ENCODE results near the gene RDM1.
A peak's percentile ranks its signal among the peaks of the same experiment; 100 is the strongest.

The RDM1 gene, protein sequence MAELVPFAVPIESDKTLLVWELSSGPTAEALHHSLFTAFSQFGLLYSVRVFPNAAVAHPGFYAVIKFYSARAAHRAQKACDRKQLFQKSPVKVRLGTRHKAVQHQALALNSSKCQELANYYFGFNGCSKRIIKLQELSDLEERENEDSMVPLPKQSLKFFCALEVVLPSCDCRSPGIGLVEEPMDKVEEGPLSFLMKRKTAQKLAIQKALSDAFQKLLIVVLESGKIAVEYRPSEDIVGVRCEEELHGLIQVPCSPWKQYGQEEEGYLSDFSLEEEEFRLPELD

GRCh38 chr17:35930211-35931065, at the start of gene RDM1:
TSS of gene RDM1 (minus strand) at chr17:35930773. CDS start at chr17:35930727, 46 bp downstream.
- peak within 1 kb of the TSS; percentile 71 for H3K4me2 ChIP-seq (ENCODE audit: low read length)
- no peaks in the 10 kb centered on the region for H4K20me1 ChIP-seq (ENCODE audit: insufficient read depth, low read length)
- peaks cover 3% of the 10 kb centered on the region for H3K36me3 ChIP-seq (ENCODE audit: insufficient read depth, low read length)
- H3K27me3 ChIP-seq (ENCODE audit: insufficient read depth, low read length), result no peaks in the 10 kb centered on the region
- H3K9ac ChIP-seq (ENCODE audit: low read length), result peak within 1 kb of the TSS; percentile 77
- no peaks in the 10 kb centered on the region for H3K9me2 ChIP-seq (ENCODE audit: low read depth, low read length)
- H3K79me2 ChIP-seq (ENCODE audit: insufficient read depth, low read length), result no peaks in the 10 kb centered on the region
- TF ChIP-seq EZH2 (IDR thresholded peaks at IDR 0.05; ENCODE audit: borderline replicate concordance, low read length) (no peak), CTCF (IDR thresholded peaks at IDR 0.05; ENCODE audit: low read length) (no peak)
- H3K4me3 ChIP-seq (ENCODE audit: low read depth, low read length, poor library complexity, severe bottlenecking), result peak within 1 kb of the TSS; percentile 74
- H3K4me1 ChIP-seq (ENCODE audit: insufficient read depth, low read length, severe bottlenecking), result peaks cover 18% of the 10 kb centered on the region
- no peaks in the 10 kb centered on the region for H3K9me3 ChIP-seq (ENCODE audit: low read length)
- H2AFZ ChIP-seq (ENCODE audit: low read length), result peak within 1 kb of the TSS; percentile 99
- H3F3A ChIP-seq (ENCODE audit: insufficient read depth, low read length), result no peaks in the 10 kb centered on the region
- peak within 1 kb of the TSS; percentile 15 for H3K27ac ChIP-seq (ENCODE audit: low read depth, low read length, poor library complexity, severe bottlenecking)

GRCh38 chr17:35978346-35978745, 47.8 kb upstream of the RDM1 start:
- H3K4me3 ChIP-seq (ENCODE audit: low read depth, low read length, poor library complexity, severe bottlenecking), result no peak overlapping the region
- no peaks in the 10 kb centered on the region for H3K79me2 ChIP-seq (ENCODE audit: insufficient read depth, low read length)
- no peak overlapping the region for H3K27ac ChIP-seq (ENCODE audit: low read depth, low read length, poor library complexity, severe bottlenecking)
- H4K20me1 ChIP-seq (ENCODE audit: insufficient read depth, low read length), result no peaks in the 10 kb centered on the region
- H2AFZ ChIP-seq (ENCODE audit: low read length), result no peak overlapping the region
- no peaks in the 10 kb centered on the region for H3K9me2 ChIP-seq (ENCODE audit: low read depth, low read length)
- H3K36me3 ChIP-seq (ENCODE audit: insufficient read depth, low read length), result no peaks in the 10 kb centered on the region
- H3K4me1 ChIP-seq (ENCODE audit: insufficient read depth, low read length, severe bottlenecking), result no peaks in the 10 kb centered on the region
- H3F3A ChIP-seq (ENCODE audit: insufficient read depth, low read length), result no peaks in the 10 kb centered on the region
- TF ChIP-seq CTCF (IDR thresholded peaks at IDR 0.05; ENCODE audit: low read length) (no peak), EZH2 (IDR thresholded peaks at IDR 0.05; ENCODE audit: borderline replicate concordance, low read length) (no peak)
- no peak overlapping the region for H3K9ac ChIP-seq (ENCODE audit: low read length)
- no peaks in the 10 kb centered on the region for H3K9me3 ChIP-seq (ENCODE audit: low read length)
- H3K4me2 ChIP-seq (ENCODE audit: low read length), result no peak overlapping the region
- H3K27me3 ChIP-seq (ENCODE audit: insufficient read depth, low read length), result 0 out of 2 replicates have a peak, but pooled peaks cover 3% of the 10 kb centered on the region

- H2AFZ ChIP-seq (ENCODE audit: low read length), result no peak overlapping the region
- no peaks in the 10 kb centered on the region for H3K9me3 ChIP-seq (ENCODE audit: low read length)
- no peaks in the 10 kb centered on the region for H3K36me3 ChIP-seq (ENCODE audit: insufficient read depth, low read length)
- H4K20me1 ChIP-seq (ENCODE audit: insufficient read depth, low read length), result no peaks in the 10 kb centered on the region
- H3K27ac ChIP-seq (ENCODE audit: low read depth, low read length, poor library complexity, severe bottlenecking), result no peak overlapping the region
- H3K4me3 ChIP-seq (ENCODE audit: low read depth, low read length, poor library complexity, severe bottlenecking), result no peak overlapping the region
- no peaks in the 10 kb centered on the region for H3K79me2 ChIP-seq (ENCODE audit: insufficient read depth, low read length)
- no peaks in the 10 kb centered on the region for H3F3A ChIP-seq (ENCODE audit: insufficient read depth, low read length)
- H3K9me2 ChIP-seq (ENCODE audit: low read depth, low read length), result no peaks in the 10 kb centered on the region
- no peak overlapping the region for H3K4me2 ChIP-seq (ENCODE audit: low read length)
- TF ChIP-seq EZH2 (IDR thresholded peaks at IDR 0.05; ENCODE audit: borderline replicate concordance, low read length), result no peak
- TF ChIP-seq CTCF (IDR thresholded peaks at IDR 0.05; ENCODE audit: low read length), result no peak
- no peaks in the 10 kb centered on the region for H3K4me1 ChIP-seq (ENCODE audit: insufficient read depth, low read length, severe bottlenecking)
- H3K27me3 ChIP-seq (ENCODE audit: insufficient read depth, low read length), result 0 out of 2 replicates have a peak, but pooled peaks cover 3% of the 10 kb centered on the region
- no peak overlapping the region for H3K9ac ChIP-seq (ENCODE audit: low read length)
Measured at GRCh38 chr17:35977509-35977908, 46.9 kb upstream of the RDM1 start.

Data from OCI-LY1 (cell line).